Skeletal muscle satellite cell (primary cell): ENCODE results near the gene RPTOR.

Experiments used
- H3K27me3 ChIP-seq: 2 replicates; pipeline ENCODE4 v1.7.0; 2013; ENCODE audit warnings: low read length; ENCODE audit not compliant: control insufficient read depth, insufficient read depth
- H3K36me3 ChIP-seq: 2 replicates; pipeline ENCODE4 v1.7.0; 2013; ENCODE audit warnings: mild to moderate bottlenecking, control low read depth, low read length; ENCODE audit not compliant: insufficient read depth
- H3K4me1 ChIP-seq: 2 replicates; pipeline ENCODE4 v1.7.0; 2013; ENCODE audit warnings: low read length; ENCODE audit not compliant: control insufficient read depth, insufficient read depth
- H3K4me2 ChIP-seq: 2 replicates; pipeline ENCODE4 v1.7.0; 2013; ENCODE audit warnings: mild to moderate bottlenecking, low read length
- H3K4me3 ChIP-seq: 2 replicates; pipeline ENCODE4 v1.7.0; 2013; ENCODE audit warnings: low read length
- H3K9ac ChIP-seq: 2 replicates; pipeline ENCODE4 v1.7.0; 2013; ENCODE audit warnings: mild to moderate bottlenecking, low read depth, low read length, moderate library complexity
- H3K9me3 ChIP-seq: replicated peaks from 2 replicates; pipeline ENCODE4 v1.7.0; 2013; ENCODE audit warnings: mild to moderate bottlenecking, control low read depth, low read length

Gene RPTOR

GRCh38 chr17:80990921-80991644 is 446.4 kb downstream of the RPTOR start:
- Histone ChIP-seq H3K36me3 (peaks cover 7% of the 10 kb centered on the region), H3K4me1 (peaks cover 25% of the 10 kb centered on the region), H3K9ac (peak overlapping the region; percentile 98), H3K9me3 (no peaks in the 10 kb centered on the region), H3K27me3 (no peaks in the 10 kb centered on the region), H3K4me3 (peak overlapping the region; percentile 94), H3K4me2 (peak overlapping the region; percentile 99)

DNA sequence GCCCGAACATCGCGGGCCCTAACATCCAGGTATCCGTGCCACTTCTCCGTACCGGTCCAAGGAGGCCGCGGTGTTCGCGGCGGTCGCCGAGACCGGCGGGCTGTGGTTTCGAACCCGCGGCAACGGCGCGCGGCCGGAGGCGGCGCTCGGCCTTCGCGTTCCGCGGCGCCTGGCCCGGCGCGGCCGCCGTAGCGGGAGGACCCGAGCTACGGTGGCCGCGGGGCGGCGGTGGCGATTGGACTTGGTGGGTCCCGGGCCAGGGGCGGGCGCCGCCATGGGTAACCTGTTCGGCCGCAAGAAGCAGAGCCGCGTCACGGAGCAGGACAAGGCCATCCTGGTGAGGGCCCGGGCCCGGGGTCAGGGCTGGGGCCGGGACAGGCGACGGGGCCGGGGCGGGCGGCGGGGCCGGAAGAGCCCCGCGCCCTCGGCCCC is 447.0 kb downstream of the RPTOR start, which contains the start of gene CHMP6:
Gene CHMP6, plus strand, starts transcription at position 197 of the 432 bp plus-strand sequence. Its CDS starts 78 bp downstream, at position 275.
- peaks cover 13% of the 10 kb centered on the region for H3K36me3 ChIP-seq
- no peaks in the 10 kb centered on the region for H3K27me3 ChIP-seq
- peak within 1 kb of the TSS; percentile 99 for H3K4me2 ChIP-seq
- no peaks in the 10 kb centered on the region for H3K9me3 ChIP-seq
- peak within 1 kb of the TSS; percentile 94 for H3K4me3 ChIP-seq
- H3K4me1 ChIP-seq, result peaks cover 25% of the 10 kb centered on the region
- H3K9ac ChIP-seq, result peak within 1 kb of the TSS; percentile 98

DNA sequence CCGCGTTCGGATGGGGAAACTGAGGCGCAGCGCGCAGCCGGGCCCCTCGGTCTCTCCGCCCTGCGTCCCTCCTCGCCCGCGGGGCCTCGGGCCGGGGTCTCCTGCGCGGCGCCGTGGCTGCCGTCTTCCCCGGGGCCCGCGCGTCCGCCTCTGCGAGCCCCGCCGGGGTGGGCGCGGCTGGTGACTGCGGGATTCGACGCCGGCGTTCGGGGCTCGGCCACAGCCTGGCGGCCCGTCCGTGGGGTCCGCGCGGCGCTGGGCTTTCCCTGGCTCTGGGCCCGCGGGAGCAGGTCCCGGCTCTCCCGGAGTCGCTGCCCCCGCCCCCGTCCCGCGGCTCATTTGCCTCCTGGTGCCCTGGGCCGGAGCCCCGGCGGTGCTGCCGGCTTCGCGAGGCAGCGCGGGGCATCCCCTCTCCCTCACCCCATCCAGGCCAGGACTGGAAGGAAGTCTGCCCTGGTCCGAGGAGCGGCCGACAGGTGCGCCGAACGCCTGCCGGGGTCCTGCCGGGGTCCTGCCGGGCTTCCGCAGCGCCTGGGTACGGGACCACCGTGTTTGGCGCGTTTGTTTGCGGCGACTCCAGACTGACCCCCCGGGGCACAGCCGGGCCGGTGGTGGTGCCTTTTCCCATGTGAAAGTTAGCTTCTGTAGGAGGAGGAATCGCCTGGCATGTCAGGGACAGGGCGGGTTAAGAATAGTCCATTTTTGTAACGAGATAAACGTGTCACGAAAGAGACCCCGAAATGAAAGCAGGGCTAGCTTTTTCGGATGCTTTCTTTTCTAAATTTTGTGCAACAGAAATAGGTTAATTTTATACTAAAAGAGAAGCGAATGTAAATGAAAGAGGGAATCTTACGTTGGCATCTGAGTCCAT is 447.7 kb downstream of the RPTOR start:
- no peaks in the 10 kb centered on the region for H3K9me3 ChIP-seq
- no peaks in the 10 kb centered on the region for H3K27me3 ChIP-seq
- peak overlapping the region; percentile 94 for H3K4me3 ChIP-seq
- H3K4me1 ChIP-seq, result peaks cover 19% of the 10 kb centered on the region
- peak overlapping the region; percentile 98 for H3K9ac ChIP-seq
- peaks cover 19% of the 10 kb centered on the region for H3K36me3 ChIP-seq
- peak overlapping the region; percentile 99 for H3K4me2 ChIP-seq

DNA sequence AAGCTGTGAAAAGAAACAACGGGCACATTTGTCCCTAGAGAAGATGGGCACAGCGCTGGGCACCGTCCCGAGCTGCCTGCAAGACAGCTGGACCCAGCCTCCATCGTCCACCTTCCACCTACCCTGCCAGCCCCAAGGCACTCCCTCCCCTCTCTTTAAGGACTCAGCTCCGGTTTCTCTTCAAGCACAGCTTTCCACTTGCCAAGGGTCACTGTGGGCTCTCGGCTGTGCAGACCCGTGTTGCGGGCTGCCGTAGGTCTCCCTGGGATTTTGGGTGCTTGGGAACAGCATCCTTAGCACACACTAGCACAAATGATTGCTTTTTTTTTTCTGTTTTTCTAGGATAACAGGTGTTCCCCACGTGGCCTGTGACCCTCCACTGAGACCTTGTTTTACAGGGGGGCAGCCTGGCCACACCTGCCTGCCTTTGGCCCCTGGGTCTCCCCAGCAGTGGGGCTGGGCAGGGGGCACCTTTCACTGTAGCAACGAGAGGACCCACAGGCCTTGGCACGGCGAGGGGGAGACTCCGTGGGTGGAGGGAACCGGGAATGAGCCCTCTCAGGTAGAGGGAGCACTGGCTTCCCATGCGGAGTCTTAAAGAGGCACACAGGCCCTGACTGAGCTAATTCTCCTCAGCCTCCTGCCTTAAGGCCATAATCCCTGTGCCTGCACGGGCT is 448.4 kb downstream of the RPTOR start:
- H3K27me3 ChIP-seq, result no peaks in the 10 kb centered on the region
- peak overlapping the region; percentile 98 for H3K9ac ChIP-seq
- peaks cover 26% of the 10 kb centered on the region for H3K36me3 ChIP-seq
- H3K4me3 ChIP-seq, result peak overlapping the region; percentile 94
- peak overlapping the region; percentile 99 for H3K4me2 ChIP-seq
- H3K4me1 ChIP-seq, result peaks cover 19% of the 10 kb centered on the region
- no peaks in the 10 kb centered on the region for H3K9me3 ChIP-seq

DNA sequence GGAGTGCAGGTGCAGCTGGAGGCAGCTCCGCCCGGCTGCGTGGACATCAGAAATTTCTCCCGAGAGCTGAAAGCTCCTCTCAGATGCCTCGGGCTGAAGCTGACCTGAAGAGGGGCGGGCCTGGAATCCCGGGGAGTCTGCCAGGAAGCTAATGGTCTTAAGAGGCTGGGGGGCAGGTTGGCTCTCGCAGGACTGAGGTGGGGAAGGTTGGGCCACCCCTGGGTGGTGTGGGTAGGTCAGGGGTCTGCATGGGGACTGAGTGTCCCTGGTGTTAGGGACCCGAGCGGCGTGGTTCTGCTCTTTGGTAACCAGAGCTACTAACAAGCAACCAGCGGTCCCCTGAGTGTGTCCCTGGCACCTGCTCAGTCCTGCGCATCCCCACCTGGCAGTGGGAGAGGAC is 450.5 kb downstream of the RPTOR start:
- no peak overlapping the region for H3K4me3 ChIP-seq
- peaks cover 44% of the 10 kb centered on the region for H3K36me3 ChIP-seq
- H3K9ac ChIP-seq, result no peak overlapping the region
- no peak overlapping the region for H3K4me2 ChIP-seq
- peaks cover 3% of the 10 kb centered on the region for H3K27me3 ChIP-seq
- H3K4me1 ChIP-seq, result peaks cover 11% of the 10 kb centered on the region
- H3K9me3 ChIP-seq, result no peaks in the 10 kb centered on the region

- H3K9ac ChIP-seq, result no peak overlapping the region
- no peak overlapping the region for H3K4me3 ChIP-seq
- no peaks in the 10 kb centered on the region for H3K9me3 ChIP-seq
- H3K4me1 ChIP-seq, result peaks cover 16% of the 10 kb centered on the region
- H3K4me2 ChIP-seq, result no peak overlapping the region
- peaks cover 15% of the 10 kb centered on the region for H3K27me3 ChIP-seq
- H3K36me3 ChIP-seq, result peaks cover 44% of the 10 kb centered on the region
Observed at GRCh38 chr17:80996422-80997305, 452.0 kb downstream of the RPTOR start.

DNA sequence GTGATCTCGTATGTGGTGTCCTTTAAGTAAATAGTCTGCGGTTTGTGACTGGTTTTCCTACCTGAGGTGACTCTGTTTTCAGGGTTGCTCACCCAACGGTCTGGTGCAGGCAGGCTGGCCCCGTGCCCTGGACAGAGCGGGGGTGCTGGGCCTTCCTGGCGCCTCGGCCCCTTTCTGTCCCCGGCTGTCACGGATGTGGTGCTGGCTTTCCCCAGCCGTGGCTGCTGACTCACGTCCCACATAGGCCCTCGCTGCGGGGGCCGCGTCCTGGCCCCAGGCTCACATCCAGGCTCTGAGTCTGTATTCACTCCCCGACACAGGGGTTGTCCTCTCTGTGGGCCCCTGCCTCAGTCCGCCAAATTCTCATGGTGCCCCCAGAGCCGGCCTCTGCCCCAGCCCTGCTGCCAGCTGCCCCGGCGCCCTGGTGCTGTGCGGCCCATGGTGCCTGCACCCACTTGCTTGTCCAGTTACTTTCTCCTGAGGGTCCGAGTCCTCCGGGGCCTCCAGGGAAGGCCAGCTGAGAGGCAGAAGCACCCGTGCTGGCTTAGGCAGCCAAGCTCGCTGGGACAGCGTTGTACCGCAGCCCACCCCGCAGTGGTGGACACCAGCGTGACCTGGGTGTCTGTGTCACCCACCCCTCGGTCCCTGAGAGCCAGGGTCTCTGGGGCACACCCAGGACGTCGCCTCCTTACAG is 452.9 kb downstream of the RPTOR start:
- H3K9ac ChIP-seq, result no peak overlapping the region
- H3K4me2 ChIP-seq, result no peak overlapping the region
- H3K9me3 ChIP-seq, result no peaks in the 10 kb centered on the region
- peaks cover 44% of the 10 kb centered on the region for H3K36me3 ChIP-seq
- peaks cover 24% of the 10 kb centered on the region for H3K4me1 ChIP-seq
- no peak overlapping the region for H3K4me3 ChIP-seq
- peaks cover 22% of the 10 kb centered on the region for H3K27me3 ChIP-seq

- Histone ChIP-seq H3K9me3 (no peaks in the 10 kb centered on the region), H3K4me3 (no peak overlapping the region), H3K9ac (no peak overlapping the region), H3K36me3 (peaks cover 44% of the 10 kb centered on the region), H3K4me1 (peaks cover 17% of the 10 kb centered on the region), H3K4me2 (no peak overlapping the region), H3K27me3 (peaks cover 27% of the 10 kb centered on the region)
Observed at GRCh38 chr17:80998118-80998747, 453.6 kb downstream of the RPTOR start.

DNA sequence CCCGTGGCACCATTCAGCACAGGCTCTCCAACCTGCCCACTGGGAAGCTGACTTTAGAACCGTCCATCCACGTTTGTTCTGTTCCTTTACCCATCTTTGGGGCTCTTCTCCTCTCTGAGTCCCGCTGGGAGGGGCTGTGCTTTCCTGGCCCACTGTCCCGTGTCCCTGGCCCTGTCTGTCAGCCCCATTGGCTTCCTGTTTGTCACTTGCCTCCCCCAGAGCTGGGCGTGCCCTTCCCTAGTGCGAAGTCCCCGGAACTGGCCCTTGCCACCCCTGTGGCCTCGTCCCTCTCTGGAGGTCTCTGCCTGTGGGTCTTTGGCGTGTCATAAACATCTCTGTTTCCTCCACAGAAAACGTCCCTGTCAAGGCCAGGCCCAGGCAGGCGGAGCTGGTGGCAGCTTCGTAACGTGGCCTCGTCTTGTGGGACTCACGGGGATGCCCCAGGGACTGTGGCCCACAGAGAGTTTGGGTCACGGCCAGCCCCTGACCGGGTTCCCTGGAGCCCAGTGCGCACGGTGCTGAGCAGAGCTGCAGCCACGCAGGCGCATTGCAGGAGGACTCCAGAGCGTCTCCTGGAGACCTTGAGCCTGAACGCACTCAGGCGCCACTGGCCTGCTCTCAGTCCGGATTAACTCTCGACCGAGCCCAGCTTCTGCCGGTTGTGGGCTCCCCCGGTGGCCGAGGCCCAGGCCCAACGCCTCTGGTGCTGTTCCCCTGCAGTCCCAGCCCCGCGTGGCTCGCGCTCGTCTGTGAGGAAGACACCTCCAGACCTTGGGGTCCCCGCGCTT is 454.3 kb downstream of the RPTOR start:
- no peaks in the 10 kb centered on the region for H3K9me3 ChIP-seq
- peaks cover 34% of the 10 kb centered on the region for H3K27me3 ChIP-seq
- H3K4me2 ChIP-seq, result no peak overlapping the region
- no peak overlapping the region for H3K4me3 ChIP-seq
- no peak overlapping the region for H3K9ac ChIP-seq
- peaks cover 17% of the 10 kb centered on the region for H3K4me1 ChIP-seq
- peaks cover 44% of the 10 kb centered on the region for H3K36me3 ChIP-seq
